PC-9 (cell line): ENCODE data around the gene AGMO. TPM values are rescaled to one million over a fixed set of nuclear protein-coding genes. Genes with fewer than 3 reads are reported as not detected.

Experiments
- BruUV-seq: library from RNA; stranded (reverse); fragments of 400-500 nt; replicated peaks from 2 replicates; lab custom pipeline; 2021; lab: Mats Ljungman, UMichigan
- CTCF ChIA-PET: fragments of 300-600 bp; sonication (Branson Sonifier 250); formaldehyde crosslinking; loops from one replicate; lab custom pipeline; 2022; ENCODE audit warnings: antibody characterized with exemption; lab: Charles Lee
- POLR2A ChIA-PET: fragments of 300-600 bp; sonication (Branson Sonifier 250); formaldehyde crosslinking; loops from one replicate; lab custom pipeline; 2022; ENCODE audit warnings: antibody characterized with exemption; ENCODE audit not compliant: unreplicated experiment; lab: Charles Lee
- DNase-seq, 2 experiments: peaks; one replicate each; pipeline versions ENCODE4 v3.0.0 to v3.0.0-alpha.2; 2015 to 2022; ENCODE audit warnings: mixed read lengths in 1 of 2
- H2AFZ ChIP-seq: fragments of 200-600 bp; sonication (generic); 2 replicates; pipeline ENCODE4 v1.8.1; 2017; ENCODE audit warnings: antibody characterized with exemption
- H3F3A ChIP-seq: fragments of 200-600 bp; sonication (generic); 2 replicates; pipeline ENCODE4 v1.8.1; 2017; ENCODE audit warnings: antibody characterized with exemption, mild to moderate bottlenecking, low read depth; ENCODE audit not compliant: insufficient read depth
- H3K27ac ChIP-seq: fragments of 200-600 bp; sonication (generic); 2 replicates; pipeline ENCODE4 v1.6.1; 2016; ENCODE audit warnings: mixed run types
- H3K27me3 ChIP-seq: fragments of 200-600 bp; sonication (generic); 2 replicates; pipeline ENCODE4 v1.6.1; 2016; ENCODE audit warnings: low read depth, mixed run types; ENCODE audit not compliant: insufficient read depth
- H3K36me3 ChIP-seq: fragments of 200-600 bp; sonication (generic); 2 replicates; pipeline ENCODE4 v1.6.1; 2016; ENCODE audit warnings: low read depth, mixed run types
- H3K4me1 ChIP-seq: fragments of 200-600 bp; sonication (generic); replicated peaks from 2 replicates; pipeline ENCODE4 v1.6.1; 2016; ENCODE audit warnings: mixed run types; ENCODE audit not compliant: insufficient read depth
- H3K4me2 ChIP-seq: fragments of 200-600 bp; sonication (generic); 2 replicates; pipeline ENCODE4 v1.6.1; 2017; ENCODE audit warnings: mixed run types
- H3K4me3 ChIP-seq: fragments of 200-600 bp; sonication (generic); 2 replicates; pipeline ENCODE4 v1.6.1; 2016; ENCODE audit warnings: mixed run types
- H3K79me2 ChIP-seq: fragments of 200-600 bp; sonication (generic); 2 replicates; pipeline ENCODE4 v1.6.1; 2017; ENCODE audit warnings: low read depth, mixed run types
- H3K9me2 ChIP-seq: fragments of 200-600 bp; sonication (generic); 2 replicates; pipeline ENCODE4 v1.8.1; 2017; ENCODE audit warnings: mild to moderate bottlenecking; ENCODE audit not compliant: insufficient read depth
- H3K9me3 ChIP-seq: fragments of 200-600 bp; sonication (generic); 2 replicates; pipeline ENCODE4 v1.8.1; 2016; ENCODE audit warnings: low read depth; ENCODE audit not compliant: insufficient read depth
- H4K20me1 ChIP-seq: fragments of 200-600 bp; sonication (generic); 2 replicates; pipeline ENCODE4 v1.8.1; 2017; ENCODE audit not compliant: insufficient read depth
- CTCF ChIP-seq: fragments of 200-600 bp; sonication (generic); conservative IDR thresholded peaks from 2 replicates; pipeline ENCODE4 v1.6.1; 2017; ENCODE audit warnings: mixed run types, antibody characterized with exemption, mild to moderate bottlenecking, moderate library complexity
- EZH2 ChIP-seq: fragments of 200-600 bp; sonication (generic); IDR thresholded peaks from 2 replicates; pipeline ENCODE4 v1.8.0; 2017; ENCODE audit warnings: antibody characterized with exemption, low read depth
- intact Hi-C: fragments of 100-400 bp; cut with micrococcal nuclease; formaldehyde crosslinking; loops from one replicate; pipeline ENCODE4 v1.10.0; 2022; ENCODE audit not compliant: unreplicated experiment
- total RNA-seq: library from RNA; stranded (reverse); gene quantifications from 2 replicates; pipeline ENCODE4 v1.2.3, GENCODE V29; 2021

The AGMO gene
- total RNA-seq, 1 experiment from 2014 or later: not detected

- no peaks in the 10 kb centered on the region for H3K9me2 ChIP-seq
- H3K79me2 ChIP-seq: no peaks in the 10 kb centered on the region
- intact Hi-C loops: no loop called here
- H3F3A ChIP-seq: no peaks in the 10 kb centered on the region
- BruUV-seq: no TSS peak
- H3K9me3 ChIP-seq: no peaks in the 10 kb centered on the region
- no peak overlapping the region for H3K4me3 ChIP-seq
- no peaks in the 10 kb centered on the region for H4K20me1 ChIP-seq
- POLR2A ChIA-PET: interaction anchor here (0.5 kb wide), 1 partner anchor 325 kb away, joined by 3 read pairs; no protein-coding TSS in a partner anchor
- no peaks in the 10 kb centered on the region for H3K4me1 ChIP-seq
- no peak overlapping the region for H3K27ac ChIP-seq
- TF ChIP-seq EZH2 (no peak), CTCF (no peak)
- DNase-seq: no peak
- H3K27me3 ChIP-seq: no peaks in the 10 kb centered on the region
- no peaks in the 10 kb centered on the region for H3K36me3 ChIP-seq
- H3K4me2 ChIP-seq: no peak overlapping the region
- no peak overlapping the region for H2AFZ ChIP-seq
- CTCF ChIA-PET: no interaction called here
Observed at GRCh38 chr7:15470825-15471668, 90.8 kb downstream of the AGMO start.

GRCh38 chr7:15464667-15465121 lies 97.1 kb downstream of the AGMO start:
- Histone ChIP-seq H2AFZ (no peak overlapping the region), H3K4me1 (no peaks in the 10 kb centered on the region), H3K27ac (no peak overlapping the region), H4K20me1 (no peaks in the 10 kb centered on the region), H3K79me2 (no peaks in the 10 kb centered on the region), H3K9me3 (no peaks in the 10 kb centered on the region), H3K9me2 (no peaks in the 10 kb centered on the region), H3K36me3 (no peaks in the 10 kb centered on the region), H3K4me3 (no peak overlapping the region), H3F3A (no peaks in the 10 kb centered on the region), H3K27me3 (no peaks in the 10 kb centered on the region), H3K4me2 (no peak overlapping the region)
- ChIA-PET CTCF (interaction anchor here (0.8 kb wide), 1 partner anchor 472 kb away, joined by 3 read pairs; no protein-coding TSS in a partner anchor), POLR2A (interaction anchor here (0.6 kb wide), 1 partner anchor 1401 kb away, joined by 24 read pairs; no protein-coding TSS in a partner anchor)
- intact Hi-C loops: no loop called here
- TF ChIP-seq EZH2 (no peak), CTCF (no peak)
- BruUV-seq: no TSS peak
- no peak for DNase-seq

GRCh38 chr7:15463801-15464666 lies 97.8 kb downstream of the AGMO start:
- TF ChIP-seq EZH2: no peak
- no peak for TF ChIP-seq CTCF
- Histone ChIP-seq H3K27me3 (no peaks in the 10 kb centered on the region), H3K79me2 (no peaks in the 10 kb centered on the region), H3K9me2 (no peaks in the 10 kb centered on the region), H3K4me3 (no peak overlapping the region), H3K4me1 (no peaks in the 10 kb centered on the region), H3K27ac (no peak overlapping the region), H3K36me3 (no peaks in the 10 kb centered on the region), H3K4me2 (no peak overlapping the region), H3K9me3 (no peaks in the 10 kb centered on the region), H2AFZ (no peak overlapping the region), H3F3A (no peaks in the 10 kb centered on the region), H4K20me1 (no peaks in the 10 kb centered on the region)
- ChIA-PET CTCF (no interaction called here), POLR2A (no interaction called here)
- no TSS peak for BruUV-seq
- DNase-seq: no peak
- intact Hi-C loops: no loop called here
